ENCODE results near the gene RNF115.

GRCh38 chr1:145747398-145748247, 76.3 kb downstream of the RNF115 start:
- TF ChIP-seq, protein P1, sequence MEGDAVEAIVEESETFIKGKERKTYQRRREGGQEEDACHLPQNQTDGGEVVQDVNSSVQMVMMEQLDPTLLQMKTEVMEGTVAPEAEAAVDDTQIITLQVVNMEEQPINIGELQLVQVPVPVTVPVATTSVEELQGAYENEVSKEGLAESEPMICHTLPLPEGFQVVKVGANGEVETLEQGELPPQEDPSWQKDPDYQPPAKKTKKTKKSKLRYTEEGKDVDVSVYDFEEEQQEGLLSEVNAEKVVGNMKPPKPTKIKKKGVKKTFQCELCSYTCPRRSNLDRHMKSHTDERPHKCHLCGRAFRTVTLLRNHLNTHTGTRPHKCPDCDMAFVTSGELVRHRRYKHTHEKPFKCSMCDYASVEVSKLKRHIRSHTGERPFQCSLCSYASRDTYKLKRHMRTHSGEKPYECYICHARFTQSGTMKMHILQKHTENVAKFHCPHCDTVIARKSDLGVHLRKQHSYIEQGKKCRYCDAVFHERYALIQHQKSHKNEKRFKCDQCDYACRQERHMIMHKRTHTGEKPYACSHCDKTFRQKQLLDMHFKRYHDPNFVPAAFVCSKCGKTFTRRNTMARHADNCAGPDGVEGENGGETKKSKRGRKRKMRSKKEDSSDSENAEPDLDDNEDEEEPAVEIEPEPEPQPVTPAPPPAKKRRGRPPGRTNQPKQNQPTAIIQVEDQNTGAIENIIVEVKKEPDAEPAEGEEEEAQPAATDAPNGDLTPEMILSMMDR (IDR thresholded peaks at IDR 0.05; ENCODE audit: low read depth, low read length), result no peak
- TF ChIP-seq POLR2A (IDR thresholded peaks at IDR 0.05; ENCODE audit: extremely low read depth, insufficient read length), result no peak
- TF ChIP-seq, protein P2, sequence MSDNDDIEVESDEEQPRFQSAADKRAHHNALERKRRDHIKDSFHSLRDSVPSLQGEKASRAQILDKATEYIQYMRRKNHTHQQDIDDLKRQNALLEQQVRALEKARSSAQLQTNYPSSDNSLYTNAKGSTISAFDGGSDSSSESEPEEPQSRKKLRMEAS (IDR thresholded peaks at IDR 0.05; ENCODE audit: low read depth, low read length), result no peak
